ENCODE data around the gene IQSEC3.

IQSEC3 gene

DNA sequence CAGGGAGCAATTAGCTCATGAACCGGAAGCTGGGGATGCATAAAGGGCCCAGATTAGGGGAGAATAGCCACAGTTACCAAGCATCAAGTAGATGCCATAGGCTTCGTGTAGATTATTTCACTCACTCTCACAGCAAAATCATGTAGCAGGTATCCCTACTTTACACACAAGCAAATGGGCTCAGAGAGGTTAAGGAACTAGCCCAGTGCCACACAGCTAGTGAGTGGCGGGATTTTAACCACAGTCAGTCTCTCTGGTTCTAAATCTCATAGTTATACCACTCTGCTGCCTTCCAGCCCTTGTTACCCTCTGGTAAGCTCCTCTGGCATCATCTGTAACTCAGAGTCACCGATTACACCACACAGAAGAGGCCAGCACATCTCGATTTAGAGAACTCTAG lies 49.0 kb downstream of the IQSEC3 start:
- TF ChIP-seq, protein P1, sequence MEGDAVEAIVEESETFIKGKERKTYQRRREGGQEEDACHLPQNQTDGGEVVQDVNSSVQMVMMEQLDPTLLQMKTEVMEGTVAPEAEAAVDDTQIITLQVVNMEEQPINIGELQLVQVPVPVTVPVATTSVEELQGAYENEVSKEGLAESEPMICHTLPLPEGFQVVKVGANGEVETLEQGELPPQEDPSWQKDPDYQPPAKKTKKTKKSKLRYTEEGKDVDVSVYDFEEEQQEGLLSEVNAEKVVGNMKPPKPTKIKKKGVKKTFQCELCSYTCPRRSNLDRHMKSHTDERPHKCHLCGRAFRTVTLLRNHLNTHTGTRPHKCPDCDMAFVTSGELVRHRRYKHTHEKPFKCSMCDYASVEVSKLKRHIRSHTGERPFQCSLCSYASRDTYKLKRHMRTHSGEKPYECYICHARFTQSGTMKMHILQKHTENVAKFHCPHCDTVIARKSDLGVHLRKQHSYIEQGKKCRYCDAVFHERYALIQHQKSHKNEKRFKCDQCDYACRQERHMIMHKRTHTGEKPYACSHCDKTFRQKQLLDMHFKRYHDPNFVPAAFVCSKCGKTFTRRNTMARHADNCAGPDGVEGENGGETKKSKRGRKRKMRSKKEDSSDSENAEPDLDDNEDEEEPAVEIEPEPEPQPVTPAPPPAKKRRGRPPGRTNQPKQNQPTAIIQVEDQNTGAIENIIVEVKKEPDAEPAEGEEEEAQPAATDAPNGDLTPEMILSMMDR (IDR thresholded peaks at IDR 0.05; ENCODE audit: insufficient read depth, low read depth, low read length, missing control alignments): no peak
- H3K4me3 ChIP-seq (ENCODE audit: low read depth, low read length): no peak overlapping the region
- no peak for DNase-seq (ENCODE audit: low read depth)

DNA sequence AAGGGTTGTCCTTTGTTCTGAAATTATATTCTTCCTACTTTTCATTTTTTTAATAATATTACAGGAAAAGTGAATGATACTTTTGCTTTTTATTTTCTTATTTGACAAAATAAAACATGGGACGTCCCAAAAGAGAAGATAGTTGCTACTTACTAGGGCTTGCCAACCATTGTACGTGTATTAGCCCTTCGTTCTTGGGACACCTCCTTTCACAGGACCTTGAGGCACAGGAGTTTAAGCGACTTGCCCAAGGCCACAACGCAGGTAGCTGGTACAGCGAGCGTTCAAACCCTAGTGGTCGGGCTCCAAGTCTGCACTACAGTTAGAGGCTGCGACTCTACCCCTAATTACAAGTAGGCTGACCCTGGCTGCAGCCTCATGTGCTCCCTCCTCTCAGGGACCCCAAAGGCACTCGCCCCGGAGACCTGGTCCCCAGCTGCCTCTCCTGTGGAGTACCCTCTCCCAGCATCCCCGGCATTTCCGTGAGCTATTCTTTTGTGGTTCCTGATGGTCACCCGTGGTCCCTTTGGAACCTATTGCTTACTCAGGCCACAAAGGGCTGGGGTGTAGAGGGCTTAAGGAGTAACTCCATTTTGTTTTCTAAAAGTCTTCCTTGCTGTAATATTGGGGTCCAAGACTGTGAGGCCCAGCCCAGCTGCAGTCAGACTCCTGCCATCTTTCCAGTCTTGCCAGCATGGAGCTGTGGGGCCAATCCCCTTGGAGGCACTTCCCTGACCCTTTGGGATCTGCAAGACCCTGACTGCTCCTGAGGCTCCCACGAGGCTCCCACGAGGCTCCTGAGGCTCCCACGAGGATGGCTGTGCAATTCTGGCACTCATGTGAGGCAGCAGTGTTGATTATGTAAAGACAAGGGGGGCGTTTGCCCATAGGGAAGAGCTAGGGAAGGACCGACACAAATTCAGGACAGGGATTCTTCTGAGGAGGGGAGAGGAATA lies 49.7 kb downstream of the IQSEC3 start:
- TF ChIP-seq, protein P1 (IDR thresholded peaks at IDR 0.05; ENCODE audit: insufficient read depth, low read depth, low read length, missing control alignments): no peak
- no peak for DNase-seq (ENCODE audit: low read depth)

DNA sequence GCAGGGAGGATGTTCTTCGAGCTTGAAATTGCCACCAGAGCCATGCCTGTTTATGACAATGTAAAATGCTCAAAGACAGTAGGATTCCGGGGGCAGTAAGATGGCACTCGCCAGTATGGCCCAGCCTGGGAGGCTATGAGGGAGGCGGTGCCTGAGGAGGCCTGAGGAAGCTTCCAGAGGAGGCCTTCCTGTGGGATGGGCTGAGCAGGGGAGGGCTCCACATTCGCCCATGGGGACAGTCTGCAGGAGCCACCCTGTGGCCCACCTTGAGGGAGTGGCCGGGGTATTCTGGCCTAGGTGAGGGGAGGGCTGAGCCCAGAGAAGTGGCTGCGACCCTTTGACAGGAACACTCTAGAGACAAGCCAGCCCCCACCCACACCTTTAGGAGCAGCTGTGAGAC lies 50.7 kb downstream of the IQSEC3 start:
- TF ChIP-seq, protein P1 (IDR thresholded peaks at IDR 0.05; ENCODE audit: insufficient read depth, low read depth, low read length, missing control alignments): no peak
- no peak overlapping the region for H3K4me3 ChIP-seq (ENCODE audit: low read depth, low read length)
- no peak for DNase-seq (ENCODE audit: low read depth)

More for the DNA sequence above, 49.7 kb downstream of the IQSEC3 start:
- no peak overlapping the region for H3K4me3 ChIP-seq (ENCODE audit: low read depth, low read length)

DNA sequence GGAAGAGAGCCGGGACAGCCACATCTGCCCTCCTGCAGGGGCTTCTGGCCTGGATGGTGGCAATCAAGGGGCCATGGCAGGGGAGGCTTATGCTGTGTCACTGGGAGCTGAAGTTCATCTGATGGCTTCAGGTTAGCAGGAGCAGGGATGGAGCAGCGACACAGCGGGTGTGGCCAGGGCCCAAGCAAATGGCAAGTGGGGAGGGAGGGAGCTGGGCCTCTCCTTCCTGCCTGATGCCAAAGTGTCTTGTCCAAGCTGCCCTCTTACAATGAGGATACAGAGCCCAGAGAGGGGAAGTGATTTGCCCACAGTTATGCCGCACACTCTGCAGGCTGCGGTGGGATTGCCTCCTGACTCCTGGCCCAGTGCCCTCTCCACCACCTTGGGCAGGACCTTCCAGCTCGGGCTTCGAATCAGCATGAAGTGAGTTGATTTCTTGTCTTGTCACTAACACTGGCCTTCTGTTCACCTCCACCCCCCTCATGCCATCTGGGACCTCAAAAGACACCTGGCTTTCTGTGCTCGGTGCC lies 51.3 kb downstream of the IQSEC3 start:
- DNase-seq (ENCODE audit: low read depth): no peak
- TF ChIP-seq, protein P1 (IDR thresholded peaks at IDR 0.05; ENCODE audit: insufficient read depth, low read depth, low read length, missing control alignments): no peak
- H3K4me3 ChIP-seq (ENCODE audit: low read depth, low read length): no peak overlapping the region

DNA sequence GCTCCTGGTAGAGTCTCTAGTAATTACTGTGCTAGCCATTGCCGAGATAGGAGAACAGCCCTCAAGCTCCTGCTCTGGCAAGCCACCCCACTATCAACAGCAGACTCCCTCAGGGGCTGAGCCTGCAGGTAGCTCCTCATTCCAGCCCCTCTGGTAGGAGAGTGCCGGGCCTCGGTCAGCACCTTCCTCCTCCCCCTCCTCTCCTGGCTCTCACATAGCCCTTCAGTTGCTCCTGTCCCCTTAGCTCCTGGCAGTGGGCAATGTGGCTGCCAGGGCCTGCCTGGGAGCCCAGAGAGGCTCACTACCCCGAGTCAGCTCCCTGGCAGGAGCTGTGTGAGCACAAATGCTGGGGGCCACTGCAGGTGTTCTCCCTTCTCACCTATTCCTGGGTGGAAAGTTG lies 52.0 kb downstream of the IQSEC3 start:
- TF ChIP-seq, protein P1 (IDR thresholded peaks at IDR 0.05; ENCODE audit: insufficient read depth, low read depth, low read length, missing control alignments): no peak
- H3K4me3 ChIP-seq (ENCODE audit: low read depth, low read length): no peak overlapping the region
- no peak for DNase-seq (ENCODE audit: low read depth)

DNA sequence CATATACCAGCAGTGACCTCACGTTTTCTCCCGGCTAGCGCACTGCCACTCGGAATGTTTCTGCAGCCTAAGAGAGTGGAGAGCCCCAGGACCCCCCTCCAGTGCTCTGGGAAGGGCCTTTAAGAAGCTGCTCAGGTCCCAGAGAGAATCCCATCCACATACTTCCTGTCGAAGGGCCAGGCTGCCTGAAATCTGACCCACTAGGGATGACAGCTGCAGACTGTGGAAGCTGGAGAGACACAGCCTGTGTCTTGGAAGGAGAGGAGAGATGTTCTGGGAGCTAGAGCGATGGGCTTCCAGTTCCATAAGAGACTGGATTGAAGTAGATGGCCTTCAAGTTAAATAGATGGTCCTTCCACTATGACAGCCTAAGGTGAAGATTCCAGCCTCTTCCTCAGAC lies 54.4 kb downstream of the IQSEC3 start:
- TF ChIP-seq, protein P1 (IDR thresholded peaks at IDR 0.05; ENCODE audit: insufficient read depth, low read depth, low read length, missing control alignments): no peak
- no peak for DNase-seq (ENCODE audit: low read depth)

More for the DNA sequence above, 54.4 kb downstream of the IQSEC3 start:
- H3K4me3 ChIP-seq (ENCODE audit: low read depth, low read length): no peak overlapping the region

Measured in GM12865 (cell line).